HK-2 (cell line): ENCODE measurements around the gene FLOT2.
A peak's percentile ranks its signal among the peaks of the same experiment; 100 is the strongest.
"Not testable (repeated sequence)": the region's sequence is repeated elsewhere in the genome, so short reads cannot be mapped to it uniquely, and the experiment has no call there.

Source experiments
- DNase-seq: peaks from one replicate; pipeline ENCODE4 v3.0.0-alpha.2; 2018; ENCODE audit not compliant: unreplicated experiment

The FLOT2 gene

GRCh38 chr17:28843816-28844148 is 53.8 kb downstream of the FLOT2 start:
- DNase-seq = no peak

- peak; percentile 84 for DNase-seq
These were observed 55.1 kb downstream of the FLOT2 start, which contains the start of gene FAM222B for GRCh38 chr17:28842282-28843012. Gene FAM222B, minus strand, starts transcription at chr17:28842790. Its CDS starts 76,123 bp downstream, at chr17:28766667.

DNA sequence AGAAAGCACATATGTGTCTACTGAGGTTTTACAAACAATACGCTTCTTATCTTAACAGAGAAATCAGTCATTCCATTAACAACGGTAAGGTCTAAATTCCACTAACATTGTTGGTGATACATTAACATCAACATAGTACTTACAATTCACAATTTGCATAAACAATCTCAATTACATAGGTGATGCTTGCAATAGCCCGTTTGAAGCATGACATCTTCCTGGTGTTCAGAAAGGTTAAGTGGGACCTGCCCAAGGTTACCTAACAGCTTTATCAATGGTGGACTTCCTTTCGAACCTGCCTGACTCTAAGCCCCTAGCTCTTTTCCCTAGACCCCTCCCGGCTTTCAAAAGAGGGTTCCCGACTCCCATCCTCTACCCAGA is 55.6 kb downstream of the FLOT2 start:
- DNase-seq = no peak

DNA sequence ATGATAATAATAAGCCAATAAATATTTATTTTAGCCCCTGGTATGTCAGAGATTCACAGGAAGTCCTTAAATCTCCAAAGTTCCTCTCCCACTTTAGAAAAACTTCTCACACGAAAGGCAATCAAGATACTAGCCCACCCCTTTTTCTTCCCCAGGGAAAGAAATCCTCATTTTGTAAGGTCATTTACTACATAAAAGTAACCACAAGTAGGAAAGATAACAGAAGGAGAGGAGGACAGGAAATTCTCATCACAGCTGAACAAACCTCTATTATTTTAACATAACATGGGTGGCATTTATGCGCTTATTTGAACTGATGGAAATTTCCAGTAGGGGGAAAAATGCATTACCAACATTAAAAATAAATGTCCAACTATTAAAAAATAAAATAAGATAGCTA is 58.3 kb downstream of the FLOT2 start:
- no peak for DNase-seq

GRCh38 chr17:28836541-28836940 is 61.0 kb downstream of the FLOT2 start:
- DNase-seq = not testable (repeated sequence)

DNA sequence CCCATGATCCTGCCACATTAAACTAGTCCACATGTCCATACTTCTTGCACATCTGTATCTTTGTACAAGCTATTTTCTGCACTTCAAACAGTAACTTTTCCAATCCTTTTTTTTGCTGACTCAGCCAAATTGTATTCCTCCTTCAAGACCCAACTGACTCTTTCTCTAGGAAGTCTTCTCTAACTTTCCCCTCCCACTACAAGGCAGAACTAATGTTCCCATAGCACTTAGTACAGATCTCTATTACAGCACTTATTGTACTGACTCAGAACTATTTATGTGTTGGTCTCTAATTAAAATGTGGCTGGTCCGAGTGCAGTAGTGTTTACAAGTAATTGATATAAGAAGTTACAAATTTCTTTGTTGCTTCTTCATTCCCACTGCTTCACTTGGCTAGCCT is 63.1 kb downstream of the FLOT2 start:
- no peak for DNase-seq
